ENCODE data around the gene HJV. TPM values are rescaled to one million over a fixed set of nuclear protein-coding genes. Genes with fewer than 3 reads are reported as not detected.

Gene HJV
- total and polyA plus RNA-seq, 2 donors from 2014 or later: 1.3 TPM; not detected in 1

DNA sequence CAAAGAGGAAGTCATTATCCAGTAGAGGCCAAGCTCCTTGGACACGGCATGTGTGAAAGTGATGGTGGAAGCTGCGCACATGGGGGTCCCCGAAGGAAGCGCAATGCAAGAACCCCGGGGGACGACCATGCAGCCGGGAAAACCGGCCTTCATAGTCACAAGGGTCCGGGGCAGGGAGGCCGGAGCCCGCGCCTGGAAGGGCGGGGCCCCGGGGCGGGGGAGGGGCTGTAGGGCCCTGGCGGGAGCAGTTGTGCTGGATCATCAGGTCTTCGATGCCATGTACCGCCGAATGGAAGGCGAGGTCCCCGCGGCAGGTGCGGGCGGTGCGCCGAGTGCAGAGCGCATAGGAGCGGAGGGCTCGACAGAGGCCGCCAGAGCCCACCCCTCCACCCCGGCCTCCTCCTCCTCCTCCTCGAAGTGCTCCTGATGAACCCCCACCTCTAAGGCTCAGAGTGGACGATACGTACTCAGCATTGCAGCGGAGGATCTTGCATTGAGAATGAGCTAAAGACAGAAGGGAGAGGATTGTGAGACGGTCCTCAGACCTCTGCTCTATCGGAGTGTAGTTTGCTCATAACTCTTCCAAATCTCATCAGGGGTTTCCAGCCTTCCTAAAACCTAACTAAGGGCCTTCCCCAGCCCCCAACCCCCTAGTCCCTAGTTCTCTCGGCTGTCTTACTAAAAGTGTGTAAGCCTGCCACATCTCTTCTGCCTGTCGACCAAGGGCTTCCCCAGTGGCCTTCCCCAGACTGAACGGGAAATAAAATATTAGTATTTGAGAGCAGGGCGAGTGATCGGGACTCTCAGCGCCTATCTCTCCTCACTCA lies 2.1 kb downstream of the HJV start:
- H3K4me3 ChIP-seq (ENCODE audit: low read length in 3 of 3): peak overlapping the region in 2 of 3 donors; percentile 26 to 29
- DNase-seq (peak in 3 of 5 donors; percentile 26 to 57 (median 33)), FAIRE-seq (no peak)
- H3K27ac ChIP-seq (ENCODE audit: low read depth in 2 of 2, low read length in 2 of 2): no peak overlapping the region
- no peaks in the 10 kb centered on the region for H3K9me3 ChIP-seq (ENCODE audit: control insufficient read depth in 2 of 3, insufficient read depth in 1 of 3, low read length in 3 of 3)
- no peaks in the 10 kb centered on the region for H3K36me3 ChIP-seq (ENCODE audit: control insufficient read depth in 2 of 3, insufficient read depth in 3 of 3, low read length in 3 of 3)
- peaks cover 20% of the 10 kb centered on the region for H3K27me3 ChIP-seq (ENCODE audit: control insufficient read depth, insufficient read depth, low read length)
- intact Hi-C loops (cut with DNase I): loop anchor here (5.0 to 10.0 kb wide), 2 partner anchors 47 to 175 kb away; partner anchors contain the start of gene NUDT17
- no peaks in the 10 kb centered on the region for H3K4me1 ChIP-seq (ENCODE audit: control insufficient read depth in 2 of 3, insufficient read depth in 2 of 3, low read depth in 1 of 3, low read length in 3 of 3)
- TF ChIP-seq, protein P1, sequence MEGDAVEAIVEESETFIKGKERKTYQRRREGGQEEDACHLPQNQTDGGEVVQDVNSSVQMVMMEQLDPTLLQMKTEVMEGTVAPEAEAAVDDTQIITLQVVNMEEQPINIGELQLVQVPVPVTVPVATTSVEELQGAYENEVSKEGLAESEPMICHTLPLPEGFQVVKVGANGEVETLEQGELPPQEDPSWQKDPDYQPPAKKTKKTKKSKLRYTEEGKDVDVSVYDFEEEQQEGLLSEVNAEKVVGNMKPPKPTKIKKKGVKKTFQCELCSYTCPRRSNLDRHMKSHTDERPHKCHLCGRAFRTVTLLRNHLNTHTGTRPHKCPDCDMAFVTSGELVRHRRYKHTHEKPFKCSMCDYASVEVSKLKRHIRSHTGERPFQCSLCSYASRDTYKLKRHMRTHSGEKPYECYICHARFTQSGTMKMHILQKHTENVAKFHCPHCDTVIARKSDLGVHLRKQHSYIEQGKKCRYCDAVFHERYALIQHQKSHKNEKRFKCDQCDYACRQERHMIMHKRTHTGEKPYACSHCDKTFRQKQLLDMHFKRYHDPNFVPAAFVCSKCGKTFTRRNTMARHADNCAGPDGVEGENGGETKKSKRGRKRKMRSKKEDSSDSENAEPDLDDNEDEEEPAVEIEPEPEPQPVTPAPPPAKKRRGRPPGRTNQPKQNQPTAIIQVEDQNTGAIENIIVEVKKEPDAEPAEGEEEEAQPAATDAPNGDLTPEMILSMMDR (IDR thresholded peaks at IDR 0.05; ENCODE audit: borderline replicate concordance, extremely low read depth, insufficient read depth): no peak
- no peak overlapping the region for H3K9ac ChIP-seq (ENCODE audit: low read length in 3 of 3)

DNA sequence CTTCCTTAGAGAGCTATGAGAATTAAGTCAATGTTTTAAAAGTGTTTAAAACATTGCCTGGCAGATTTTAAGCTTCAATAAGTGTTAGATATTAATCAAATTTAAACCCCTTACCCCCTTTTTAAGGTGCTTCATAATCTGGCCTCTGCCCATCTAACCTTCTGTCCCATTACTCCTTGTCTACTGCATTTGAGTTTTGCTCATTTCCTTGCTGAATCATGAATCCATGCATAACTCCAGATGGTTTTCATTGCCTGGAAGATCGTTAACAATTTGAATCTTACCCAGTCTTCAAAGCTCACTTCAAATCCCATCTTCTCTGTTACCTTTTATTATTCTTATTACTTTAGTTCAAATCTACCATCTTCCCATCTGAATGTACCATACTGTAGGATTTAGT lies 4.6 kb downstream of the HJV start:
- H3K36me3 ChIP-seq (ENCODE audit: control insufficient read depth in 2 of 3, insufficient read depth in 3 of 3, low read length in 3 of 3): no peaks in the 10 kb centered on the region
- H3K4me3 ChIP-seq (ENCODE audit: low read length in 3 of 3): no peak overlapping the region
- H3K27ac ChIP-seq (ENCODE audit: low read depth in 2 of 2, low read length in 2 of 2): no peak overlapping the region
- intact Hi-C loops (cut with DNase I): loop anchor here (5.0 to 10.0 kb wide), 2 partner anchors 45 to 172 kb away; partner anchors contain the start of gene NUDT17
- TF ChIP-seq, protein P1 (IDR thresholded peaks at IDR 0.05; ENCODE audit: borderline replicate concordance, extremely low read depth, insufficient read depth): no peak
- no peaks in the 10 kb centered on the region for H3K4me1 ChIP-seq (ENCODE audit: control insufficient read depth in 2 of 3, insufficient read depth in 2 of 3, low read depth in 1 of 3, low read length in 3 of 3)
- DNase-seq (no peak), FAIRE-seq (no peak)
- no peak overlapping the region for H3K9ac ChIP-seq (ENCODE audit: low read length in 3 of 3)
- H3K27me3 ChIP-seq (ENCODE audit: control insufficient read depth, insufficient read depth, low read length): peaks cover 20% of the 10 kb centered on the region
- no peaks in the 10 kb centered on the region for H3K9me3 ChIP-seq (ENCODE audit: control insufficient read depth in 2 of 3, insufficient read depth in 1 of 3, low read length in 3 of 3)

DNA sequence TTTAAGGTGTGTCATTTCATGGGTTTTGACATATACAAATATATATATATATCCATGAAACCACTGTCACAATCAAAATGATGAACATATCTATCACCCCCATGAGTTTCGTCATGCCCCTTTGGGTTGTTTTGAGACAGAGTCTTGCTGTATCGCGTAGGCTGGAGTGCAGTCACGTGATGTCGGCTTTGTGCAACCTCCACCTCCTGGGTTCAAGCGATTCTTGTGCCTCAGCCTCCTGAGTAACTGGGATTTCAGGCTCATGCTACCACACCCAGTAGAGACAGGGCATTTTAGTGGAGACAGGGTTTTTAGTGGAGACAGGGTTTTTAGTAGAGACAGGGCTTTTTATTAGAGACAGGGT lies 8.0 kb downstream of the HJV start:
- Histone ChIP-seq H3K36me3 (ENCODE audit: control insufficient read depth in 2 of 3, insufficient read depth in 3 of 3, low read length in 3 of 3) (no peaks in the 10 kb centered on the region), H3K4me3 (ENCODE audit: low read length in 3 of 3) (no peak overlapping the region), H3K4me1 (ENCODE audit: control insufficient read depth in 2 of 3, insufficient read depth in 2 of 3, low read depth in 1 of 3, low read length in 3 of 3) (no peaks in the 10 kb centered on the region), H3K27ac (ENCODE audit: low read depth in 2 of 2, low read length in 2 of 2) (no peak overlapping the region), H3K27me3 (ENCODE audit: control insufficient read depth, insufficient read depth, low read length) (peaks cover 3% of the 10 kb centered on the region), H3K9ac (ENCODE audit: low read length in 3 of 3) (no peak overlapping the region), H3K9me3 (ENCODE audit: control insufficient read depth in 2 of 3, insufficient read depth in 1 of 3, low read length in 3 of 3) (no peaks in the 10 kb centered on the region)
- TF ChIP-seq, protein P1 (IDR thresholded peaks at IDR 0.05; ENCODE audit: borderline replicate concordance, extremely low read depth, insufficient read depth): no peak
- FAIRE-seq (no peak), DNase-seq (peak in 1 of 5 donors; percentile 28)
- intact Hi-C loops (cut with DNase I): loop anchor here (10.0 kb wide), 1 partner anchor 169 kb away; the partner anchor contains the start of gene NUDT17
